NCI-H1092 (cell line): Measurements from ENCODE around the gene NACC1.

ENCODE experiments used
- DNase-seq: peaks from one replicate; lab custom pipeline; 2025; lab: John Stamatoyannopoulos, UW

NACC1 gene

DNA sequence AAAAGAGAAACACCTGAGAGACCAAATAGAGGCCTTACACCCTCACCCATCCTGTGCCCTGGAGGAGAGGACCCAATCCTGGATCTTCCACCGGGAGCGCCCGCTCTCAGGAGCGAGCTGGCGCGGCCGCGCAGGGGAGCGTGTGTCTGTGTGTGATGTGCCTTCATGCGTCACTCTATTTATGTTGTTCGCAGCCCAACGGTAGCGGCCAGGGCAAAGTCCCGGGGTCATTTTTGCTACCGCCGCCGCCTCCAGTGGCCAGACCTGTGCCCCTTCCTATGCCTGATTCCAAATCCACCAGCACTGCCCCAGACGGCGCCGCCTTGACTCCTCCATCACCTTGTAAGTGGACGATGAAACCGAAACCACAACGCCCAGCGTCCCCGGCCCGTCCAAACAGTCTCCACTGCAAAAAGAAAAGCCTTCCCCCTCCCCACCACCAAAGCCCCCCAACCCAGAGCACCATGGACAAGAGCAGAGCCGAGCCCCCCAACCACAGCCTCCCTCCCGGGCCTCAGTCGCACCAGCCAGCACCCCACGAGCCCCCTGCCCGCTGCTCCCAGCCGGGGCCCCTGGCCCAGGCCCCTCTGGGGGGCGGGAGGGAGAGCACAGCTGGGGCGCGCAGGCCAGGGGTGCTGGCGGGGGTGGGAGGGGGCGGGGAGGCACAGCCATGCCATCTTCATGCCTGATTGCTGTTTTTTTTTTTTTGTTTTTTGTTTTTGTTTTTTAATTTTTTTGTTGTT is 30.1 kb upstream of the NACC1 start:
- no peak for DNase-seq

DNA sequence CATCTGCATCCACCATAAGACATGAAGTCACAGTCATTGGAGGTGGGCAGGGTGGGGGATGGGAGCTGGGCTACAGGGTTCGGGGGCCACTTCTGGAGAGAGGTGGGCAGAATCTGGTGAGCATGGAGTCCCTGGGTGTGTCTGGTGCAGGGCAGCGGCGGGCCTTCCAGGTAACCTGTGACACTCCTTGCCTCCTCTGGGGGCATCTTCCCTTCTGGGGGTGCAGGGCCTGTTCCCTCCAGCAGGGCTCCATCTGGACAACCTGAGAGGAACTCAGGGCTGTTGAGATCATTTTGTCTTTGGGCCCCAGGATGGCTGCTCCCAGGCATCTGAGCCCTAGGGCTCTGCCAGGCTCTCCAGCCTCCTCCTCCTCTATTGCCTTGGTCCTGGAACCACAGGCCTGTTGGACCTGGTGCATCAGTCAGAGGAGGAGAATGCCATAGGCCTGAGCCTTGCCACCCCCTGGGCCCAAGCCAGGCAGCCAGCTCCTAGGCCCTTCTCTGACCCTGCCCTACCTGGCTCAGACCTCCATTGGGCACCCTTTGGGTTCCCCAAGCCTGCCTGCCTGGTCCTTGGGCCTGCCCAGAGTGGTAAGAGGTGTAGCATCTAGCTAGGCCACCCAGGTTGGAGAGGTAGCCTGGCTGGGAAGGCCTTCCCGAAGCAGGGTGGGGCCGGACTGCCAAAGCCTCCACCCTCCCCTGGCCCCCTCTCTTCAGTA is 28.8 kb upstream of the NACC1 start:
- no peak for DNase-seq

- no peak for DNase-seq
These were observed 28.1 kb upstream of the NACC1 start for GRCh38 chr19:13089857-13090507.

- DNase-seq, result no peak
These were observed 27.4 kb upstream of the NACC1 start for GRCh38 chr19:13090511-13091231.

DNA sequence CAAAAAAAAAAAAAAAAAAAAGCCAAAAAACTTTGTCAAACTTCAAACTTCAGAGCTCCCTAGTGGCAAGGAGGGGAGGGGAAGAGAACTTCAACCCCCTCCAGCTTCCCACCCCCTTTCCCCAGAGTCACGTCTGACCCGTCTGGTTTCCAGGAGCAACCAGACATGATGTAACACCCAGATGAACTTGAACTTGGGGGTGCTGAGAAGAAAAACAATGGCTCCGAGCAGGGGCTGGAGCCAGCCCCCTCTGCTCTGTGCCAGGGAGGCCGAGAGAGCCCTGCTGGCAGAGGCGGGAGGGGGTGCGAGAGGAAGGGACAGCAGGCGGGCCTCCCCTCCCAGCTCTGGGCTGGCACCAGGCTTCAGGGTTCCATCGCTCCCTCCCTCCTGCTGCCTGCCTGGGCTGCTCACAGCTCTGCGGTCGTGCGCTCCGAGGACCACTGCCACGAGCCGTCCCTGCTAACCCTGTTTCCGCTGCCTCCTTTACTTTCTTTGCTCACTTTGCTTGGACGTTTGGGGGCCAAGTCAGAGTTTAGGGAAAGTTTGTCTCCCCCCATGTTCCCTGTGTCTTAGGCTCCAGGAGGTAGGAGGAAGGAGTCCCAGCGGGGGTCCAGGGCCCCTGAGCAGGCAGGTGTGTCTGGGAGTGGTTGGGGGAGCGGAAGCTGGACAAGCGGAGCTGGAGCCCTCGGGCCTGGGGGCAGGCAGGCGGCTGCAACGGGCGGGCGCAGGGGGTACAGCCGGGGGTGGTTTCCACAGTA is 26.5 kb upstream of the NACC1 start:
- no peak for DNase-seq

DNA sequence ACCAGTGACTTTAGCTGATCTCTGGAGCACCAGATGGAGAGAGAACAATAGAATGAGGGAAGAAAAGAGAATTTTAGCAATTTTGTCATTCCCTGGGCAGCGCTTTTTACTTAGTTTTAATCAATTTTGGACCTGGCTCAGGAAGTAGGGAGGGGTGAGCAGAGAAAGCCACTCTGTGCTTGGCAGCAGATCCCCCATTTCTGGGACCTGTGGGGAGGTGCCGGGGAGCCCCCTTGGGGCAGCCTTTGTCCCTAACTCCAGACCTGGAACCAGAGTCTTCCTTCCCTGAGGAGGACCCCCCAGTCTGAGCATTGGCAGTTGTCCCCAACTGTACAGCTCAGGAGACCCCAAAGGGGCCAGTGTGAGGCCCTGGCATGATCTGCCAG is 25.9 kb upstream of the NACC1 start:
- no peak for DNase-seq

DNA sequence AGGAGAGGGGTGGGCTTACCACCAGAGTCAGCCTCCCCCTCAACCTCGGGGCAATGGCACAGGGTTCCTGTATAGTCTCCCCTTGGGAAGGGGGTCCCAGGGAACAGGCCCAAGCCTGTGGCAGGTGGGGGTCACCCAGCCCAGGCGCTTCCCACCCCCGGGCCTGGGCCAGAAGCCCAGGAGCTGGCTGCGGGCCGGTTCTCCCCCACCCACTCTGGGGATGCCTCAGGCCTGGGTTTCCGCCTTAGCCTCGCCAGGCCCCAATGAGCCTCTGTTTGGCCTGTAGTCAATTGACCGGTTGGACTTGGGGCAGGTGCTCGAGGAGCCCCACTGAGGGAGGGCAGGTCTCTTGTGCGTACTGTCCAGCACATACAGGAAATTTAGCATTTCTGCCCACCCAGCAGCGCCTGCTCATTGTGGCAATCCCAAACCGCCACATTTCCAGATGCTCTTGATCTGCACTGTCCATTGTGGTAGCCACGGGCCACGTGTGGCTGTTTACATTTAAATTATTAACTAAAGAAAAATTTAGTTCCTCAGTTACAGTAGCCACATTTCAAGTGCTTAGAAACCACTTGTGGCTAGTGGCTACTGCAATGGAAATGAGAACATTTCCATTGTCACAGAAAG is 25.3 kb upstream of the NACC1 start:
- no peak for DNase-seq

DNA sequence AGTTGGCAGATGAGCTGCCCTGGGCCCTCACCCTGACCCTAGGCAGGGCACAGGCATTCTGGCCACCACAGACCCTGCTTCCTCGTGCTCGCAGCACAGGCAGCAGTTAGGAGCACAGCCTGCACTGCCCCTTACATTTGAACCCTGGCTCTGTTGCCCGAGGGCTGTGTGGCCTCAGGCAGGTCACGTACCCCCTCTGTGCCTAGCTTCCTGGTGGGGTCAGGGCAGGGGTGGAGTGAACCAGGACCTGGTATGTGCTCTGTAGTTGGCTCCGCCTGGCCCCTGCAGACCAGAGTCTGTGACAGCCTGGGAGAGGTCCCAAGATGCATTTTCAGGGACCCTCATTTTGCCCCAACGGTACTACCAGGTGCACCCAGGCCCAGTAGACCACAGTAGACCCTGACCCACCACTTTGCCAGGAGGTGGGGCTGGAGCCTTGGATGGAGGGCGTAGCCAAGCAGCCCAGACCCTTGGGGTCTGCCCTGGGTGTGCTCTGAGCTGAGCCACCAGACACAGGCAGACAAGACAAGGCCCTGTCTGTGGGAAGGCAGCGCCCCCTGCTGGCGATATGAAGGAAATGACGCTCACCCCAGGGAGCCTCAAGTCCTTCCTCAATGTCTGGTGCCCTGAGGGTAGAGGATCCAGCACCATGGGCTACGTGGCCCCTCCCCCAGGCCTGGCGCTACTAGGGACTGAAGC is 24.5 kb upstream of the NACC1 start:
- DNase-seq, result peak; percentile 74

DNA sequence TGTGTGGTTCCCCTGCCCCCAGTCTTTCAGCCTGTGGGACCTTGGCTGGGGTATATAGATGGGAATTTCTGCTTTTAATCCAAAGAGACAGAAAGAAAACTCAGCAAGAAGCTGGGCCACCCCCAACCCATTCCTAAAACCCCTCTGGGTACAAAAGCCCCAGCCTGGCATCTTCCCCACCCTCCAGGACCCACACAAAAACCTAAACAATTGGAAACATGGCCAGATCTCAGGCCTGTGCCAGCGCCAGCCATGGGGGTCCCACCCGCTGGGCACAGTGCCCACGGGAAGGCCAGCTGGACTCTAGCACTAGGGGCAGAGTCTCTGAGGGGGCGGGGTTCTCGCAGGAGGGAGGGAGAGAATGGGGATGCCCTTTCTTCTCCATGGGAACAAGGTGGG is 24.0 kb upstream of the NACC1 start:
- peak; percentile 26 for DNase-seq

DNA sequence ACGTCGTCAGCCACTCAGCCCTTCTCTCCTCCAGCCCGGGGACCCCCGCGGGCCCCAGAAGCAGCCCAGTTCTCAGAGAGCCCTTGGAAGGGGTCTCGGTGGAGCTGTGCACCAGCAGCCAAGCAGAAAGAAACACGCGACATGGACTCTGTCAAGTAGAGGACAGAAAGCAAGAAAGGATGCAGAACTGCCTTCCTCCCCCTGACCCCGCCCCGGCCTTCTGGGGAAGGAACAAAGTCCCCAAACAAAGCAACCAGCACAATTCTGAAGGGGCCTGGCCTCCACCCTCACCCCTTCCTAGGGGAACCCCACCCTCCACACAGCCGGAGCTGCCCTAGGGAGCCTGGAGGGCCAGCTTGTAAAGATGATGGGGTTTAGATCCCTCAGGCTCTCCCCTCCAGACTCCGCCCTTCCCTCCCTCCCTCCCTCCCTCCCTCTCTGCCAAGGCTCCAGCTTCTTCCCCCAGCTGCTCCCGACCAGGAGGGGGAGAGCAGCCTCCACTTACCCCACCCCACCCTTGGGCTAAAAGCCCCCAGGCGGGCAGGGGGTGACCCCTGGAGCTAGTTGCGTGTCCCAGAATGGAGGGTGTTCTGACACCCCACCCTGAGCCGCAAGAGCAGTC is 23.2 kb upstream of the NACC1 start:
- no peak for DNase-seq

DNA sequence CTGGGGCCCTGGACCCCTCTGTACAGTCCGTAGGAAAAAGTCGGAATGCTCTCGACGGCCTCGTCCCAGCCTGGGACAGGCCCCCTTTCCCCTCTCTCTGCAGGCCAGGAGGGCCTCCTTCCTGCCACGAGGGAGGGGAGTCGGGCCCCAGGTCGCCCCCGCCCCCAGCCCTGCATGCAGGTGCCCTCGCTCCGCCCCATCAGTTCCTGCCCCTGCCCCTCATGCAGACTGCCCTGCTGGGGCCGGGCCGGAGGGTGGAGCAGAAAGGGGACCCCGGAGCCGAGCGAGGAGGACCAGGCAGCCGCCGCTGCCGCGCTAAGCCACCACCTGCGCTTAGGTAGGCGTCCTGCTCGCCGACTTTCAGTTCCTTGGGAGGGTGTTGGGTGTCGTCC is 22.7 kb upstream of the NACC1 start:
- DNase-seq, result no peak

DNA sequence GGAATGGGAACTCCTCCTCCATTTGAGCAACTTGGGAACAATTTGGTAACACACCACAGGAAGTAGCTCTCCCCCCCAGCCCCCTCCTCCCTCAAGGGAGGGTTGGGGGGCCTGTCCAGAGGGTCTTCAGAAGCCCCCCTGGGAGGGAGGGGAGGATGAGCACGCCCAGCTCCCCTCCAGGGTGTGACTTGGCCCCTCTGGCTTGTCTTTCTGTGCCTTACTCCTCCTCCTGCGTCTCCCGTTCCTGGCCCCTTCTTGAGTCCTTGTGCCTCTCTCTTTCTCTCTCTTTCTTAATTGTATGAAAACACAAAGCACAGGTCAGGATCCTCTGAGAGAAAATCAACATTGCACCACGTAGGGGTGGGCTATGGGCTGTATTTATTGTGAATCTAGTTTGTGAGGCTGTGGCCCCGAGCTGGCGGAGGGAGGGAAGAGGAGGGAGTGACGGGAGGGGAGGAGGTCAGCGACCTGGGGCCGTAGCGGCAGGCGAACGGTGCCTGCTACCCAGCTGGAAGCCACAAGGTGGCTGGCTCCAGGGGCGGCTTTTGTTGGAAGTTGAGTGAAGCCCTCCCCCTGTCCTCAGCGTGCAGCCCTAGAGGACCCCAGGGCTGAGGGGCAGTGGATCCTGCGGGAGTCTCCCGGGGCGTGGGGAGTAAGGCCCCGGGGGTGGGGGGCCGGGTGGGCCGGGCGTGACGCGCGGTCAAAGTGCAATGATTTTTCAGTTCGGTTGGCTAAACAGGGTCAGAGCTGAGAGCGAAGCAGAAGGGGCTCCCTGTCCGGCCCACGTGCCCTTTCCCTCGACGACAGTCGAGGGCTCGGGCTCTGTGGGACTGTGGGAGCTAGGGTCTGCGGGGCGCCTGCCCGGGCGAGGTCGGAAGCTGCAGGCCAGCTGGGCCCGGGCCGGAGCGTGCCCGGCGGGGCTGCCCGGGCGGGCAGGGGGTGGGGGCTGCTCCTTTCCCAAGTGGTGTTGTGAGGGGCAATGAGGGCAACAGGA is 21.8 kb upstream of the NACC1 start:
- no peak for DNase-seq

DNA sequence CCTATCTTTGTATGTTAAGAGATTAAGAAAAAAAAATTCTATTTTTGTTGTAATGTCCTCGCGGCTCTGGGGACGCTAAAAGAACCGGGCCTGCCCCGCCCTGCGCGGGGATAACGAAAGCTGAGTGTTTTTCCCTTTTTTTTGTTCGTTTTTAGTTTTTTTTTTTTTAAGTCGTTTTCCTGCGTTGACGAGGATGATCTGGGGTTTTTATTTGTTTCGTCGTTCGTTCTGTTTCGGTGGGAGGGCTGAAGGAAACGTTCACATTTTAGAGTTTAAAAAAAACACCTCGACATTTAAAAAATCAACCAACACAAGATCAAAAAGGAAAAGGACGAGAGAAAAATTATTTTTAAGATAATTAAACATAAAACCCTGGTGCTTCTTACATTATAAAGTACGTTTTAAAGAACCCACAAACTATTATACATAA is 21.0 kb upstream of the NACC1 start:
- no peak for DNase-seq

GRCh38 chr19:13097463-13098258 is 20.4 kb upstream of the NACC1 start:
- DNase-seq, result no peak

DNA sequence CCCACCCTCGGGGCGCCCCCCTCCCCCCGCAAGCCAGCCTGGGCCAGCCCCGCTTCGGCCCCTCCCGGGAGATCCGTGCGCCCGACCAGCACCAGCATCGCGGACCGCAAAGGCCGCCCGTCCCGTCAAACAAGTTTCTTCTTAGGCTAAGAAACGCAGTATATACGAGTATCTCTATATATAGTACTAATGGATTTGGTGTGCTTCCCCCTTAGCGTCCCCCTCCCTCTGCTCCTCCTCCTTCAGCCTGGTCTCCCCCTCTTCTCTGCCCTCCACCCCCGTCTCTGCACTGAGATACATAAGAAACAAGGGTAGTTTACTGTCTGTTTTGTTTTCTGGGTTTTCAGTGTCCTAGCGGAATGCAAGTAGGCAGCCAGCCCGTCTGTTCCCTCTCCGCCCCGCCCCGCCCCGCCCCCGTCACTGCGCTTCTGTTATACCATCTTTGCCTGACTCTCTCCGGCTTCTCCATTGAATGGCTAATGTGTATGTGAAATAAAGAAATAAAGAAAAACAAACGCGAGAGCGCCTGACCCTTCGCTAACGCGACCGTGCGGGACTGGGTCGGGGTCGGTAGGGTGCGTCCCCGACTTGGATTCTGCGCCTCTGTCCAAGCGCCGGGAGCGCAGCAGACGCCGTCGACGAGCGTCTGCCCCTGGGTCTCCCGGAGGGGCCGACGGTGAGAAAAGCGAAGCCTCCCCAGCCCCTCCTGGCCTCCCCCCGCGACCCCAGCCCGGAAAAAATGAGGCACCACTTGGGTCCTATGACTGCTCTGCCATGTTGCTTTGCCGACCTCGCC is 19.6 kb upstream of the NACC1 start:
- DNase-seq, result no peak

- DNase-seq, result no peak
These were observed 18.7 kb upstream of the NACC1 start for GRCh38 chr19:13099073-13099999.
